ENCODE measurements around the gene ELF4. TPM values are rescaled to one million over a fixed set of nuclear protein-coding genes. Genes with fewer than 3 reads are reported as not detected.

The ELF4 gene
- total and polyA plus RNA-seq, 2 donors: 7.2 to 9.1 TPM

GRCh38 chrX:130020661-130021324 is 89.5 kb downstream of the ELF4 start:
- Histone ChIP-seq H3K4me3 (ENCODE audit: low read length in 2 of 2) (no peak overlapping the region), H3K9me3 (ENCODE audit: control insufficient read depth in 2 of 2, insufficient read depth in 1 of 2, low read length in 1 of 2) (no peaks in the 10 kb centered on the region), H3K4me1 (ENCODE audit: control insufficient read depth in 2 of 2, insufficient read depth in 2 of 2, low read length in 2 of 2) (peaks cover 3 to 4% of the 10 kb centered on the region in 2 donors), H3K27me3 (ENCODE audit: control insufficient read depth in 2 of 2, insufficient read depth in 1 of 2, low read length in 1 of 2) (no peaks in the 10 kb centered on the region), H3K36me3 (ENCODE audit: control insufficient read depth in 2 of 2, insufficient read depth in 2 of 2, low read length in 1 of 2) (peaks cover 5 to 14% of the 10 kb centered on the region in 2 donors), H3K27ac (ENCODE audit: low read depth in 1 of 2, low read length in 1 of 2) (no peak overlapping the region)
- DNase-seq (ENCODE audit: low read depth in 6 of 9, low spot score in 9 of 9): no peak
- WGBS: over 99% methylated on average over 15 of the region's 15 CpGs

- H3K27me3 ChIP-seq (ENCODE audit: control insufficient read depth in 2 of 2, insufficient read depth in 1 of 2, low read length in 1 of 2): no peaks in the 10 kb centered on the region
- no peaks in the 10 kb centered on the region for H3K9me3 ChIP-seq (ENCODE audit: control insufficient read depth in 2 of 2, insufficient read depth in 1 of 2, low read length in 1 of 2)
- H3K4me1 ChIP-seq (ENCODE audit: control insufficient read depth in 2 of 2, insufficient read depth in 2 of 2, low read length in 2 of 2): no peaks in the 10 kb centered on the region
- H3K4me3 ChIP-seq (ENCODE audit: low read length in 2 of 2): no peak overlapping the region
- peaks cover 0 to 28% of the 10 kb centered on the region in 2 donors for H3K36me3 ChIP-seq (ENCODE audit: control insufficient read depth in 2 of 2, insufficient read depth in 2 of 2, low read length in 1 of 2)
- WGBS: 98% methylated on average over 1 of the region's 1 CpG
- no peak overlapping the region for H3K27ac ChIP-seq (ENCODE audit: low read depth in 1 of 2, low read length in 1 of 2)
- no peak for DNase-seq (ENCODE audit: low read depth in 6 of 9, low spot score in 9 of 9)
Observed at GRCh38 chrX:130018143-130018542, 92.2 kb downstream of the ELF4 start.

GRCh38 chrX:130015181-130015580 is 95.1 kb downstream of the ELF4 start:
- no peaks in the 10 kb centered on the region for H3K27me3 ChIP-seq (ENCODE audit: control insufficient read depth in 2 of 2, insufficient read depth in 1 of 2, low read length in 1 of 2)
- WGBS: 98% methylated on average over 15 of the region's 15 CpGs
- H3K27ac ChIP-seq (ENCODE audit: low read depth in 1 of 2, low read length in 1 of 2): no peak overlapping the region
- H3K36me3 ChIP-seq (ENCODE audit: control insufficient read depth in 2 of 2, insufficient read depth in 2 of 2, low read length in 1 of 2): peaks cover 0 to 35% of the 10 kb centered on the region in 2 donors
- no peak for DNase-seq (ENCODE audit: low read depth in 6 of 9, low spot score in 9 of 9)
- H3K4me3 ChIP-seq (ENCODE audit: low read length in 2 of 2): no peak overlapping the region
- H3K9me3 ChIP-seq (ENCODE audit: control insufficient read depth in 2 of 2, insufficient read depth in 1 of 2, low read length in 1 of 2): no peaks in the 10 kb centered on the region
- H3K4me1 ChIP-seq (ENCODE audit: control insufficient read depth in 2 of 2, insufficient read depth in 2 of 2, low read length in 2 of 2): no peaks in the 10 kb centered on the region

Other genes with a start within 250 kb of the ELF4 start
- gene UTP14A, start 204.3 kb downstream of the ELF4 start, total RNA-seq: 22.7 TPM
- gene UTP14A, start 204.3 kb downstream of the ELF4 start, polyA plus RNA-seq: 14.5 TPM
- 1.0 TPM for gene BCORL1, start 127.9 kb downstream of the ELF4 start, total RNA-seq
- 2.0 TPM for gene BCORL1, start 127.9 kb downstream of the ELF4 start, polyA plus RNA-seq
- gene AIFM1, start 55.3 kb upstream of the ELF4 start, total RNA-seq: 30.3 TPM
- 29.3 TPM for gene AIFM1, start 55.3 kb upstream of the ELF4 start, polyA plus RNA-seq
- gene RAB33A, start 61.5 kb upstream of the ELF4 start, total RNA-seq: 9.9 TPM
- gene RAB33A, start 61.5 kb upstream of the ELF4 start, polyA plus RNA-seq: 7.7 TPM
- gene ZNF280C, start 158.4 kb upstream of the ELF4 start, total RNA-seq: 3.2 TPM
- gene ZNF280C, start 158.4 kb upstream of the ELF4 start, polyA plus RNA-seq: 2.4 TPM
- 11.9 TPM for gene SLC25A14, start 229.4 kb upstream of the ELF4 start, total RNA-seq
- 23.7 TPM for gene SLC25A14, start 229.4 kb upstream of the ELF4 start, polyA plus RNA-seq